Myocyte (in vitro differentiated cells): ENCODE measurements around the gene NASP. TPM values are rescaled to one million over a fixed set of nuclear protein-coding genes. Genes with fewer than 3 reads are reported as not detected.
"Not testable (repeated sequence)": the region's sequence is repeated elsewhere in the genome, so short reads cannot be mapped to it uniquely, and the experiment has no call there.

Experiments used
- DNase-seq: peaks from one replicate; pipeline ENCODE4 v3.0.0-alpha.2; 2012; ENCODE audit warnings: low read depth
- total RNA-seq: library from RNA; depleted of rRNA; stranded (reverse); fragments of >200 nt; gene quantifications from 2 replicates; pipeline ENCODE4 v1.2.3, GENCODE V29; 2014

The NASP gene
- total RNA-seq, 1 donor from 2014 or later, result 32.6 TPM

DNA sequence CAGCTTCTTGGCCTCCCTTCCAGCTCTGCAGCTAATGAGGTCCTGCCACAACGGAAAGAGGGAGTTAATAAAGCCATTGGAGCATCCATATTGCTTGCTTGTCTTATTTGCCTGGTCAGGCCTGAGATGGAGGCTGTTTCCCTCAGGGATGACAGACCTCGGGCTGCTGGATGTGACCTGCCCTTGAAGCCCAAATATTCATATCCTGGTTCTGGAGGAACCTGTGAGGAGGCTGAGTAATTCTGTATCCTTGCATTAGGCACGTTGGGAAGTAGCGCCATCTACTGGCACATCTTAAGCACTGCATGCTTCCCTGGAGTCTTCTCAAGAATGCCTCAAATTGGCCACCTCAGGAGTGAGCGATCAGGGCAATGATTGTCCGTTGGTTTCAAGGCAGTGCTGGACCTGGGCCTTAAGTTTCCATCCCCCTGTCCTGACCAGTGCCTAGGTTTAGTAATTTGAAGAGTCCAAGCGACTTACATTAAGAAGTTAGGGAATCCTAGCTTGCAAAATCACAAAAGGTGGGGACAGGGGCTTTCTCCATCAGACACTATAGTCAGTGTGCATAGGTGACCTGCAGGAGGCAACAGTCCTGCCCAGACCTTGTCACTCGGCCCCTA lies 13.8 kb upstream of the NASP start:
- DNase-seq, result peak; percentile 76

DNA sequence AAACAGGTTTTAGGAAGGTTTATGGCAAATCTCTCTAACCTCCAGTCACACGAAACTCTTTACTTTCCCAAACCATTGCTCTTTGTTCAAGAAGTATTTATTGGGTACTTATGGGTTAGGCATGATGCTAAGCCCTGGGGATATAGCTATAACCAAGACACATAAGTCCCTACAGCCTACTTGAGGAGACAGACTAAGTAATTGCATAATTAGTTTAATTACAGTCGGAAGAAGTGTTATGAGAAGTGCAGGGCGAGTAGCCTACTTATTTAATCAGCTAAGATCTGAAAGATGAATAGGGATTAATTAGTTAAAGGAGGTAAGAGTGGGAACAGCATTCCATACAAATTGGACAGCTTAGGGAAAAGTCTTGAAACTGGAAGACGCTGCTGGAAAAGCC lies 13.2 kb upstream of the NASP start:
- no peak for DNase-seq

DNA sequence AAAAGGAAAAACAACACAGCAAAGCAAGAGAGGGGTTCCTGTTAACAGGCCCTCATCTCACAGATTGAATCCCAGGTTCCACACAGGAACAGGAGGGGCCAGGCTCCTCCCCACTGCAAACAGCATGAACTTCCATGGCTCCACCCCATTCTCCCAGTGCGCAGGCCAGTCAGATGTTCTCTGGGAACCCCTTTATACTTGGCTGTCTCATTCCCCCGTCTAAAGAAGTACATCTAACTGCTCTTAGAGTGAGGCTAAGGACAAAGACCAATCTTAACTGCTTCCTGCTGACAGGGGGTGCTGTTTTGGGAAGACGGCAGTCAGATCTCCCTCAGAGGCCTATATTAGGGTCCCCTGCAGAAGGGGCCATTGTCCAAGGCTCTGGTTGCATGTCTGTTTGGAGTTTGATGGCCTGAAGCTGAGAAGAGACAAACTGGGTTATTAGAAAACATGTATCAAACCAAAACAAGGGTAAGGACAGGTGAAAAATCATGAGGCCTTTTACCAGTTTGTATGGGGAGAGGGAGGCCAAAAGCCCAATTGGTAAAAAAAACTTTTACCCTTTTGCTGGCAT lies 10.5 kb upstream of the NASP start:
- DNase-seq, result no peak

DNA sequence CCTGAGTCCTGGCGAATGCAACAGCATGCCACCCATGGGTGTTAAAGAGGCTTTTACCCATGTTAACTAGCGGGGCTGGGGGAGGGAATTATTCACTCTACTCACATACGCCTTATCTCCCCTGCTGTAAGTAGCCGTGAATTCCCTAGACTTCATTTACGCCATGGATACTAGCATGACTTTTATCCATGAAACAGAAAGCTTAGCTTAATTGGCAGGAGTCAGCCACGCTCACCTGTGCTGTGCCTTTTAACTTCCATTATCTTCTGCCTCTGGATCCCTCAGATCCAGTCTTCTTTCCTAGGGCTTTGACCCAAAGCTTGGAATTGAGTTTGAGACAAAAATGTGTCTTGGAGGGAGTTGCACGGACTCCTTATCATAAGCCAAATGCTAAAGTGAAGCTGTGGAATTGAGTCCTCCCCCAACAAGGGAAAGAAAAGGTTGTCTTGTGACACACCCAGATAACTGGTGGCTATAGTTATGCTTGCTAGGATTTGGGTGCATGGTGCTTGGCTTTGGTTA lies 9.7 kb upstream of the NASP start:
- DNase-seq, result no peak

DNA sequence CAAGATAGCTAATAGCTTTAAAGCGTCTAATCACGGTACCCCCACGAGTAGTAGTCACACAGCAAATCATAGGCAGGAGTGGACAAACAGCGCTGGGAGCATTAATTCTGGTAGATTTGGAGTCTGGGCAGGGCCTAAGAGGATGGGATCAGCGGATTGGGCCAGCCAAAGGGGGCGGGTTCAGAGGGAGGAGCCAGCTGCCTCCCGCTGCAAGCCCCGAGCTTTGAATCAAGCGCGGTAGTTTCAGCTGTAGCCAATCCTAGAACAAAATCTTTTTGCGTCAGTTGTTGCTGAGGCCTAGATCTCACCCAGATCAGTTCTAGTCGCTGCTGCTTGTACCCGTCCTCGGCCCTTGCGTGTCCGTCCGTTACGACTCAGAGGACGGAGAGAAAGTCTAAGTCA lies 576 bp upstream of the NASP start:
- DNase-seq, result peak; percentile 98

DNA sequence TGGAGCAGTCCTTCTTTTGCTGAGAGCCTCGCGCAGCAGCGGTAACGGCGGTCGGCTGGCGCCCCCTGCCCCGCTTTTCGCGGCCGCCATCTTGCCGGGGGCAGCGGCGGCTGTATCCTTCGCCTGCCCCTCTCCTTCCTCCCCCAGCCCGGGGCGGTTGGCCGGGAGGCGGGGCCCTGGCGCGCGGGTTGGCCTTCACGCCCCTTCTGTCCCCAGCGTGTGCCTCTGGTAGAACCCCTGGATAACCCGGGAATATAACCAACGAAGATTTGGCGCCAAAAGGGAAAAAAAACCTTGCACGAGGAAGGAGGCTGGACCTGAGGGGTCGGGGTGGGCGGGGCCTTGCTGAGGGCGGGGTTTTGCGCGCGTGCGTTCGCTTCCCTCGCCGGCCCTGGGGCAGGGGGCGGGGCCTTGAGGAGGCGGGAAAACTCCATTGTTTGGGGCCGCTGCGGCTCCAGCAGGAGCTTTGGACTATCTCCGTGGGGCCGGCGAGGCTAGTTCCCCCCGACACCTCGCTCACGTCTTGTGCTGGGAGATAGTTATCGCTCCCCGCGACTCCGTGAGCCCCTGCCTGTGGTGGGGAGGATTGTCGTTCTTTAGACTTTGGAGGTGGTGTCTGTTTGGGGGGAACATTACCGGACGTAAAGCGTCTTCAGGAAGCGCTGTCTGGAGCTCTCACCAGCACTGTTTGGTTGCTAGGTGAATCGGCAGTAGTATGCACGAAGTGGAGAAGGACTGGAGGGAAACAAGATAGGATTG lies 689 bp downstream of the NASP start:
- DNase-seq, result peak; percentile 88

DNA sequence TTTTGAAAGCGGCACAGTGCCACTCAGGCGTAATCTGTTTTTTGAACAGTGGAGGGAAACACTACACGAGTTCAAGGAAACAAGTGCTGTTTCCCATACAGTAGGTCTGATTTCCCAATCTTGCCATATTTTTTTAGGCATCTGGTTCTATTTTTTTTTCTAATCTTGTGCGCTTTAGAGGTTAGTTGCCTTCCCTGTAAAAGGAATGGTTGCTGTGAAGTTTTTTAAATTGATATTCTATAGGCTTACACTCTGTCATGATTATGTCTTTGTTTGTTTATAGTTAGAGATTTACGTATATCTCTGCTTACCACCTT lies 1.2 kb downstream of the NASP start:
- no peak for DNase-seq

DNA sequence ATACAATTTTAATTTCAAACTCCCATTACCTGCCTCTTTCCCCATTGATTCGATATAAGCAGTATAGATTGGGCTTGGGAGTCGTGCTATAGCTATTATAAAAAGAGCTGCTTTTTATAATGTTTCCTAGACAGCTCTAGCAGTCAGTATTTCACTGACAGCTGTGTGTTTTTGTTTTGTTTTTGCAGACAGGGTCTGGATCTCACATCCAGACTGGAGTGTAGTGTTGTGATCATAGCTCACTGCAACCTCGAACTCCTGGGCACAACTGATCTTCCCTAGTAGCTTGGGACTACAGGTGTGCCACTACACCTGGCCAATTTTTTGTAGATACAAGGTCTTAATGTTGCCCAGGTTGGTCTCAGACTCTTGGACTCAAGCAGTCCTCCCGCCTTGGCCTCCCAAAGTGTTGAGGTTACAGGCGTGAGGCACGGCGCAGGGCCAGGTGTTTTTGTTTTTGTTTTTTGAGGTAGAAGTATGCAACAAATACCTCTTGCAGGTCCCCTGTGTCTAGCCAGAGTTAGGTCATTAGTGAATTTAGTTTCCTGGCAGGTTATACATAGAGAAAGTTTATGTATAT lies 1.7 kb downstream of the NASP start:
- no peak for DNase-seq

DNA sequence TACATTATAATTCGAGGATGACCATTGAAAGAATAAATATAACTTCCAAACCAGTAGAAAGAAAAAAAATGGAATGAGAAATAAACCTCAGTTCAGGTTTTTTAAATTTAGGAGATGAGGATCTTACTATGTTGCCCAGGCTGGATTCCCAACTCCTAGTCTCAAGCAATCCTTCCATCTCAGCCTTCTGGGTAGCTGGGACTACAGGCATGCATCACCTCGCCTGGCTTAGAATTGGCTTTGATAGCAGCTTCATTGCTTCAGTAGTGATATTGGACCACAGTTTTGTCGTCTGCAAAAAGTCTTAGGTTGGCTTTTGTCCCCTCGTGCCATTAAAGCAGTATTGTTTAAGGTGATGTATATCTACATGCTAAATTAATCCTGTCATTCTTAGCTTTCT lies 2.9 kb downstream of the NASP start:
- DNase-seq, result no peak

DNA sequence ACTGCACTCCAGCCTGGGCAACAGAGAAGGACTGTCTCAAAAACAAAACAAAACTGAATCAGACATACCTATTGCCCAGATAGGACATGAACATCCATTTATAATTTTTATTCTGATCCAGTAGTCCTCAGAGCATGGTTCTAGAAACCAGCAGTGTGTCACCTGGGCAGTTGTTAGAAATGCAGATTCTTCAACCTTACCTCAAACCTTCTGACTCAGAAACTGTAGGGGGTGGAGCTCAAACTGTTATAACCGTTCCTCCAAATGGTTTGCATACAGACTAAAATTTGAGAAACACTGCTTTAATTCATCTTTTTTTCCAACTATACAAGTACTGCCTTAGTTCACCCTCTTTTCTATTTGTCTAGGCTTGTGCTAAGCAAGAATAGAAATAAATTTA lies 6.0 kb downstream of the NASP start:
- no peak for DNase-seq

DNA sequence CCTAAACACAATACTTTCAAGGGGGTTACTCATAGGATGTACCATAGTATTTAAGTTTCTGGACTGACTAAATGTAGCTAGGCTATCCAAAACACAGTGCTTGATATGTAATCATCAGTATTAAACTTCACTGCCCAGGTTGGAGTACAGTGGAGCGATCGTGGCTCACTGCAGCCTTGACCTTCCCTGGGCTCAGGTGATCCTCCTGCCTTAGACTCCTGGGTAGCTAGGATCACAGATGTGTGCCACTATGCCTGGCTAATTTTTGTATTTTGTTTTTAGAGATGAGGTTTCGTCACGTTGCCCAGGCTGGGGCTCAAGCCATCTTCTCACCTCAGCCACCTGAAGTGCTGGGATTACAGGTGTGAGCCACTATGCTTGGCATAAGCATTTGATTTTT lies 10.6 kb downstream of the NASP start:
- no peak for DNase-seq

DNA sequence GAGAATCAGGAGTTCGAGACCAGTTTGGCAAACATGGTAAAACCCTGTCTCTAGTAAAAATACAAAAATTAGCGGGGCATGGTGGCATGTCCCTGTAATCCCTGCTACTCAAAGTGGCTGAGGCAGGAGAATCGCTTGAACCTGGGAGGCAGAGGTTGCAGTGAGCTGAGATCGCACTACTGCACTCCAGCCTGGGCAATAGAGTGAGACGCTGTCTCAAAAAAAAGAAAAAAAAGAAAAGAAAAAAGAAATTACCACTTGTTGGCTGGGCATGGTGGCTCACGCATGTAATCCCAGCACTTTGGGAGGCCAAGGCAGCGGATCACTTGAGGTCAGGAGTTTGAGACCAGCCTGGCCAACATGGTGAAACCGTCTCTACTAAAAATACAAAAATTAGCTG lies 12.9 kb downstream of the NASP start:
- DNase-seq, result not testable (repeated sequence)

DNA sequence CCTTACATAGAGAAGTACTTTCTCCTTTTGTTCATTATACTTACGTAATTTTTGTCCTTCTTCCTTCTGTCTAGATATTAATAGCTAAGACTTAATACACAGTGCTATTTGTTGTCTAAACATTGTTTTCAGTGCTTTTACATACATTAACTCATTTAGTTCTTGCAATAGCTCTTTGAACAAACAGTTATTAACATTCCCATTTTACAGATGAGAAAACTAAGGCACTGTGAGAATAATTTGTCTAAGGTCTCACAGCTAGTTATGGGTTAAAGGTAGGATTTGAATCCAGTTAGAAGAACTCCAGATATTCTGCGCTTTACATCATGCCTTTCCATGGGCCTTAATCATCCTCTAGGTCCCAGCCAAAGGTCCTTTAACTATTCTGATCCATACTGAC lies 20.4 kb downstream of the NASP start:
- no peak for DNase-seq

DNA sequence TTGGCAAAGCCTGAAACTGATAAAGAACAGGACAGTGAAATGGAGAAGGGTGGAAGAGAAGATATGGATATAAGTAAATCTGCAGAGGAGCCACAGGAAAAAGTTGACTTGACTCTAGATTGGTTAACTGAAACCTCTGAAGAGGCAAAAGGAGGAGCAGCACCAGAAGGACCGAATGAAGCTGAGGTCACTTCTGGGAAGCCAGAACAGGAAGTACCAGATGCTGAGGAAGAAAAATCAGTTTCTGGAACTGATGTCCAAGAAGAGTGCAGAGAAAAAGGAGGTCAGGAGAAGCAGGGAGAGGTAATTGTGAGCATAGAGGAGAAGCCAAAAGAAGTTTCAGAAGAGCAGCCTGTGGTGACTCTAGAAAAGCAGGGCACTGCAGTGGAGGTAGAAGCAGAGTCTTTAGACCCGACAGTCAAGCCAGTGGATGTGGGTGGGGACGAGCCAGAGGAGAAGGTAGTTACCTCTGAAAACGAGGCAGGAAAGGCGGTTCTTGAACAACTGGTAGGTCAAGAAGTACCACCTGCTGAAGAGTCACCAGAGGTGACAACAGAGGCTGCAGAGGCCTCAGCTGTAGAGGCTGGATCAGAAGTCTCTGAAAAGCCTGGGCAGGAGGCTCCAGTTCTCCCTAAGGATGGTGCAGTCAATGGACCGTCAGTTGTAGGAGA lies 23.7 kb downstream of the NASP start:
- DNase-seq, result no peak

DNA sequence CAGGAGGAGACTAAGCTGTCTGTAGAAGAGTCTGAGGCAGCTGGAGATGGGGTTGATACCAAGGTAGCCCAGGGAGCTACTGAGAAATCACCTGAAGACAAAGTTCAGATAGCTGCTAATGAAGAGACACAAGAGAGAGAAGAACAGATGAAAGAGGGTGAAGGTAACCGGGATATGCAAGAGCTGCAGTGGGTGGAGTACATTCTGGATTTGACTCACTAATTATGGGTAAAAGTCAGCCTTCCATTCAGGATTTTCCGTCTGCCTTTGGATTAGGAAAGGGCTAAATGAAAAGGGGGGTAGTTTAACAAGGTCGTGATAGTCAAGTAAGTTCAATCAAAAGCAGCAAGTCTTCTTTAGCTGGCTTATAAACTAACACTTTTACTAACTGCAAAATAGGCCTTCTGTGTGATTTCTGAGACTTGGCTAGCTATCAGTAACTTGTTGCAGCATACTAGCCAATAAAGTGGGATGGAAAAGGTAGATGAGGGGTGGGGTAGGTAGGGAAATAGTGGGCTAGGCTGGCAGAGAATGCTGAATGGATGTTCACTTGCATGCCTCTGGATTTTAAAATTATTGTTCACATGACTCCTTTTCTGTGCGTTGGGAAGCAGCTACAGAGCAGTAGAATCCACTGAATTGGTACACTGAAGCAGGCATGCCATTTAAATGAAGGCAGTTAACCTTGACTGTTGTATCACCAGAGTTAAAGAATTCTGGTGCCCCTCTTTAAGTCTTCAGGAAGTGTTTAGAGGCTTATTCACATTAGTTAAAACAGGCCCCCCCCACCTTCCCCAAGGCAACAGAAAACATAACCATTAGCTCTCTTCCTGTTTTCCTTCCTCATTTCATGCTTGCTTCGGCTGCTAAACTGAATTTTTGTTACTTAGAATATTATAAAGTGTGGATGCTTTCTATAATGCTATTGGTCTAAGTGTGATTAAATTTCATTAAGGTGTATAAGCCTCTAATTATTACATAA lies 24.6 kb downstream of the NASP start:
- DNase-seq, result no peak

DNA sequence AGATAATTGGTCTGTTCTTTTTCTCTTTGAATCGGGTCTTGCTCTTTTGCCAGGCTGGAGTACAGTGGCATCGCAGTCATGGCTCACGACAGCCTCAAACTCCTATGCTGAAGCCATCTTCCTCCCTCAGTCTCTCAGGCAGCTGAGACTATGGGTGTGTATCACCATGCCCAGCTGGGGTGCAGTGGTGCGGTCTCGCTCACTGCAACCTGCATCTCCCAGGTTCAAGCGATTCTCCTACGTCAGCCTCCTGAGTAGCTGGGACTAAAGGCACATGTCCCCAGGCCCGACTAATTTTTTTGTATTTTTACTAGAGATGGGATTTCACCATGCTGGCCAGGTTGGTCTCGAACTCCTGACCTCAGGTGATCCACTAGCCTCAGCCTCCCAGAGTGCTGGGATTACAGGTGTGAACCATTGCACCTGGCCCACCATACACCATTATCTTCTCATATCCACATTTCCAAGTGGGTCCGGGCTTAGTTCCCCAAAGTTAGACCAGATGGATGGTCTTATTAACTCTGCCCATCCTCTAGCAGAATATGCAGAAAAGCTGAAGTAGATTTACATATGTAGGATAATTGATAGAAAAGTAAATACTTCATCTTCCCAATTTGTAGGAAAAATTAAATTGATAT lies 26.9 kb downstream of the NASP start:
- DNase-seq, result no peak

DNA sequence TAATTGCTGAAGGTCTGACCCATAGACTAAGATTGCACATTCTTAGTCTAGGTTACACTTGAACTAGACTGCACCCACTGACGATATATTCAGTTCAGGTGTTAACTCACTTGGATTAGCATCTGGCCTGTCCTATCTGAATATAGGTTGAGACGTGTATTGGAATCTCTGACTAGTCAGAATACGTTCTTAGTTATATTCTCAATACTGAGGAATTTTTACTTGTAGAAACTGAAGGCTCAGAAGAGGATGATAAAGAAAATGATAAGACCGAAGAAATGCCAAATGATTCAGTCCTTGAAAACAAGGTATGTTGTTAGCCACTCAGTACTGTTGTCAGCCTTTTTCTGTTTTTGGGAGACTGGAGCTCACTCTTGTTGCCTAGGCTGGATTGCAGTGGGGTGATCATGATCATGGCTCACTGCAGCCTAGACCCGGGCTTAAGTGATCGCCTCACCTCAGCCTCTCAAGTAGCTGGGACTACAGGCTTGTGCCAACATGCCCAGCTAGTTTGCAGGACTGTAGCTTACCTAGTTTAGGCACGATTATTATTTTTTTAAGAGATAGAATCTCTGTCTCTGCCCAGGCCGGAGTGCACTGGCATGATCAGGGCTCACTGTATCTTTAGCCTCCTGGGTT lies 29.2 kb downstream of the NASP start:
- no peak for DNase-seq

DNA sequence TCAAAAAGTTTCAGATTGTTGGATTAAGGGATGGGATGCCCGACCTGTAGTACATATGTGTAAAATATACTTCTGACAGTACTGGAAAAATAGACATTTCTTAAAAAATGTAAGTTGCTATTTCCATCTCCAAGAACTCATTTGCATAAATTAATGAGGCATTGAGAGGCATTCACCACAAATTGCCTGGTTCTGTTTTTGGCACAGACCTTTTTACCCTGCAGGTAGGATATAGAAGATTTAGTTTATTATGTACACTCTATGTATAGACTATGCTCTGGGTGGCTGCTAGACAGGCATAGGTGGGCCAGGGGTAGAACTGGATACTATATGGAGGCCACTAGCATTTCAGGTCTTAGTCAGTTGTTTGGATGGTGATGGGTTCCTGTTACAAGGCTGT lies 32.0 kb downstream of the NASP start:
- no peak for DNase-seq

DNA sequence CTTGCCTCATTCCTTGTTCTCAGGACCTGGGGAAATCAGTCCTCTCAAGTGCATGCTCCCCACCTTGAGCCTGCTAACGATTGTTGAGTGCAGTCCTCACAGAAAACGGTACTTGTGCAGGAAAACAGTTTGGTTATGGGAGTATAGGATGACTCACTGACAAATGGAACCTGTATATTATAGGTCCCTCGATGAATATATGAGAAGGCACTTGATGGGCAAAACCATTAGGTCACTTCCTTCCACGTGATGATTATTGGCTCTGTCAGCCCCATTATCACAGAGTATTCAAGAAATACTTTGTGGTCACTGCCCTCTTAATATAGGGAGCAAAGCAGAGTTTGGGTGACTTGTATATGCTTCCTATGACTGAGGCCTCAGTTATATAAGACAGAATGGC lies 33.8 kb downstream of the NASP start:
- no peak for DNase-seq
